Upper lobe of left lung (tissue), 4 donors: Measurements from ENCODE around the gene LGALS4.

Source experiments
- CTCF ChIP-seq, 6 experiments: fragments of 450-650 bp in 4 of 6; fragments of 200-600 bp in 2 of 6; sonication (generic) in 2 of 6; IDR thresholded peaks; one replicate each; pipeline ENCODE4 v1.5.1; 2016 to 2019; ENCODE audit warnings: antibody characterized with exemption in 6 of 6
- EP300 ChIP-seq, 4 donors: sonication (generic); formaldehyde crosslinking; IDR thresholded peaks; one replicate each; pipeline ENCODE4 v1.5.1; 2017; ENCODE audit warnings: antibody characterized with exemption in 4 of 4, control low read depth in 2 of 4
- POLR2A ChIP-seq, 4 donors: fragments of 450-650 bp; IDR thresholded peaks; one replicate each; pipeline ENCODE4 v1.5.1; 2016 to 2017; ENCODE audit warnings: antibody characterized with exemption in 4 of 4, mild to moderate bottlenecking in 2 of 4
- POLR2AphosphoS5 ChIP-seq, 2 donors: sonication (generic); formaldehyde crosslinking; IDR thresholded peaks; one replicate each; pipeline ENCODE4 v1.5.1; 2017; ENCODE audit warnings: antibody characterized with exemption in 2 of 2

- TF ChIP-seq CTCF (IDR thresholded peaks at IDR 0.05) (no peak), POLR2A (IDR thresholded peaks at IDR 0.05) (no peak), POLR2AphosphoS5 (IDR thresholded peaks at IDR 0.05) (no peak), EP300 (IDR thresholded peaks at IDR 0.05) (no peak)
Measured at GRCh38 chr19:38845374-38846024, 32.8 kb upstream of the LGALS4 start.
